Mesodermal cell (in vitro differentiated cells): ENCODE measurements around the gene LRRC53.

Experiments
- H3K27ac ChIP-seq: 2 replicates; pipeline ENCODE4 v1.7.0; 2013; ENCODE audit warnings: mild to moderate bottlenecking, low read depth, low read length, moderate library complexity; ENCODE audit not compliant: severe bottlenecking
- H3K36me3 ChIP-seq: 2 replicates; pipeline ENCODE4 v1.7.1; 2013; ENCODE audit warnings: mild to moderate bottlenecking, low read length, moderate library complexity; ENCODE audit not compliant: control insufficient read depth, insufficient read depth
- H3K4me1 ChIP-seq: one replicate; pipeline ENCODE4 v1.7.1; 2013; ENCODE audit warnings: mild to moderate bottlenecking, low read length; ENCODE audit not compliant: insufficient read depth, control insufficient read depth, poor library complexity, severe bottlenecking
- H3K4me3 ChIP-seq: 2 replicates; pipeline ENCODE4 v1.7.0; 2013; ENCODE audit warnings: low read length, control low read depth, mild to moderate bottlenecking; ENCODE audit not compliant: insufficient read depth, poor library complexity, severe bottlenecking; ENCODE audit errors: extremely low read depth
- H3K9me3 ChIP-seq: 2 replicates; pipeline ENCODE4 v1.7.1; 2013; ENCODE audit warnings: mild to moderate bottlenecking, low read length, moderate library complexity; ENCODE audit not compliant: control insufficient read depth
- WGBS, 2 experiments: methylation state at CpG; one replicate each; pipeline ENCODE4 v1.1.5; 2013; ENCODE audit warnings: missing lambda C conversion rate in 2 of 2; ENCODE audit not compliant: insufficient coverage in 2 of 2; 5-methylcytosine and 5-hydroxymethylcytosine counted together

The LRRC53 gene

DNA sequence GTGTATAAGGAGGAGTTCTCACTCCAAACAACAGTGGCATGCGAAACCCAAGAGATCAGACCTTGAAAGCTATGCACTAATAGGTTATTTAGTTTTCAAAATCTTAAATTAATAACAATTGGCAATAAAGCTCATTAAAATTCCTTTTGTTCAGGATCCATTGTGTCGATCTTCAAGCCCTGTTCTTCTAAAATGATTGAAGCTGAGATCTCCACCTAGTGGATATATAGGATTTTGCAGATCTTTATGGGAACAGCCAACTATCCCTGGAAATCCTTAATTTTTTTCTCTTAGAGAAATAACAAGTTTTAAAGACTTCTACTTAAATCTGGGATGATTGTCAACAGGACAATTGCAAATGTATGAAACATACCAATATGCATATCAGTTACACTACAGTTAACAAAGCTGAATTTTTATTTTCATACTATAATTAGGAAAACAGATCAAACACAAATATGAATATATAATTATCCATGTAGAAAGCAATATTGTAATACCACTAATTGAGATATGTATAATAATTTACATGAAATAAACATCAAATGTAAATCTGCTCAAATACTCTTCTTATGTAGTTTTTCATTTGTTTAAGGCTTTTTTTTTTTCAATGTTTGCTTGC, 43.3 kb downstream of the LRRC53 start:
- Histone ChIP-seq H3K4me1 (peaks cover 5% of the 10 kb centered on the region), H3K36me3 (no peaks in the 10 kb centered on the region), H3K4me3 (no peak overlapping the region), H3K27ac (no peak overlapping the region), H3K9me3 (no peaks in the 10 kb centered on the region)
- no CpG with 5 or more reads among the region's 2 CpGs for WGBS, 2 experiments

GRCh38 chr1:74467786-74468377, 44.5 kb downstream of the LRRC53 start:
- no peaks in the 10 kb centered on the region for H3K9me3 ChIP-seq
- H3K27ac ChIP-seq = no peak overlapping the region

GRCh38 chr1:74465193-74465681, 47.2 kb downstream of the LRRC53 start:
- Histone ChIP-seq H3K4me1 (peaks cover 3% of the 10 kb centered on the region), H3K27ac (no peak overlapping the region), H3K36me3 (no peaks in the 10 kb centered on the region), H3K4me3 (no peak overlapping the region), H3K9me3 (no peaks in the 10 kb centered on the region)
- WGBS, 2 experiments = 93 to 96% methylated on average over 15 to 20 of the region's 24 CpGs

More at GRCh38 chr1:74467786-74468377, 44.5 kb downstream of the LRRC53 start:
- Histone ChIP-seq H3K4me3 (no peak overlapping the region), H3K4me1 (peaks cover 6% of the 10 kb centered on the region), H3K36me3 (no peaks in the 10 kb centered on the region)
- 80 to 86% methylated on average over 1 to 2 of the region's 3 CpGs for WGBS, 2 experiments

- Histone ChIP-seq H3K27ac (no peak overlapping the region), H3K4me1 (peaks cover 3% of the 10 kb centered on the region), H3K9me3 (no peaks in the 10 kb centered on the region), H3K36me3 (no peaks in the 10 kb centered on the region), H3K4me3 (no peak overlapping the region)
- WGBS, 2 experiments = 90 to 100% methylated on average over 2 to 3 of the region's 6 CpGs
Observed at GRCh38 chr1:74464037-74464436, 48.4 kb downstream of the LRRC53 start.

DNA sequence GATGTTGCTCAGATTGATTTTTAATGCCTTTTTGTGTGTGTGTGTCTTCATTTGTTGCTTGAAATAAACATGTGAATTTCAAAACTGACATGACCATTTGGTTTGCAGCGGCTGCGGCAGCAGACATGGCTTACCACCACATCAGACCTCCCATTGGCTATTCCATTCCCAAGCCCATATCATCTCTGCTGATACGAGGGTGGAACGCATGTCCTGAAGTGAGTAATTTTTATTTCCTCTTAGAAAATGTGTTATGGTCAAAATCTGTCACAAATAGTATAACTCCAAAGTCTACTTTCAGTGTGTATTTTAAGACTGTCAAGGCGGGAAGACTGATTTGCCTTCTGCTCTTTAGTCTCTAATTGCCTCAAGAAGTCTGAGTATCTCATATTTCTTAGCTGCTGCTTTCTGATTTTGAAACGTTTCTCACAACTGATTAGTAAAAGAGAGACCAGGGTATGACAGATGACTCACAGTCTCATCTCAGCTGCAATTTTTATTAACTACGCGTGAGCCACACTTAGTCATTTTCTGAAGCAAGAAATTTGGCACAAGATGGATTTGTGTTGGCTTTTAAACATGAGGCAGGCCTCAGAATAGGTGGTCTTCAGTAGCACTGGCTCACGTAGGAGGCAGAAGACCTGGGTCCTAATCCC, 49.0 kb downstream of the LRRC53 start:
- Histone ChIP-seq H3K9me3 (no peaks in the 10 kb centered on the region), H3K4me3 (no peak overlapping the region), H3K4me1 (peaks cover 3% of the 10 kb centered on the region), H3K27ac (no peak overlapping the region), H3K36me3 (no peaks in the 10 kb centered on the region)
- 80 to 88% methylated on average over 2 to 5 of the region's 9 CpGs for WGBS, 2 experiments

- H3K4me1 ChIP-seq = no peaks in the 10 kb centered on the region
- H3K4me3 ChIP-seq = no peak overlapping the region
- no peak overlapping the region for H3K27ac ChIP-seq
- no peaks in the 10 kb centered on the region for H3K36me3 ChIP-seq
- H3K9me3 ChIP-seq = no peaks in the 10 kb centered on the region
- 80% methylated on average over 1 of the region's 2 CpGs; no CpG with 5 or more reads in 1 of the 2 experiments for WGBS, 2 experiments
Observed at GRCh38 chr1:74457253-74457652, 55.2 kb downstream of the LRRC53 start.

- no peaks in the 10 kb centered on the region for H3K4me1 ChIP-seq
- H3K9me3 ChIP-seq = no peaks in the 10 kb centered on the region
- H3K4me3 ChIP-seq = no peak overlapping the region
- H3K36me3 ChIP-seq = no peaks in the 10 kb centered on the region
- no peak overlapping the region for H3K27ac ChIP-seq
Observed at GRCh38 chr1:74455390-74455789, 57.0 kb downstream of the LRRC53 start.

- H3K4me3 ChIP-seq = no peak overlapping the region
- 90% methylated on average over 2 of the region's 2 CpGs; no CpG with 5 or more reads in 1 of the 2 experiments for WGBS, 2 experiments
Observed at GRCh38 chr1:74453277-74453676, 59.1 kb downstream of the LRRC53 start.

DNA sequence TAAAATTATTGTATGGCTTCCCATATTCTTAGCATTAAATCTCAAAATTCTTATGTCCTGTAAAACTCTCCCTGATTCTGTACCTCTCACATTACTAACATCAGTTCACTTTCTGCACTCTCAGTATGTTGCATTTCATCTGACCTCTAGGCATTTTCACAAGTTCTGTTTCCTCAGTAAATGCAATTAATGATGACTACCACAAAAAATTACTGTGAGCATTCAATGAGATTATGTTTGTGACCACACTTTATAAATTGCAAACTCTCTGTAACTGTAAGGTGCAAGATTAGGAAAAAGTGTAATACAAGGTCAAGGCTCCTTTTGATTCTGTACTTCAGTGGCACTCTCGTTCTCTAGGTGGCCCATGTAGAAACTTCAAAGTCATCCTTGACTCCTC, 60.4 kb downstream of the LRRC53 start:
- H3K4me1 ChIP-seq = no peaks in the 10 kb centered on the region
- WGBS, 2 experiments = 85 to 87% methylated on average over 1 of the region's 1 CpG
- H3K4me3 ChIP-seq = no peak overlapping the region
- H3K27ac ChIP-seq = no peak overlapping the region
- no peaks in the 10 kb centered on the region for H3K9me3 ChIP-seq
- no peaks in the 10 kb centered on the region for H3K36me3 ChIP-seq

More at GRCh38 chr1:74453277-74453676, 59.1 kb downstream of the LRRC53 start:
- H3K4me1 ChIP-seq = no peaks in the 10 kb centered on the region
- H3K36me3 ChIP-seq = no peaks in the 10 kb centered on the region
- H3K27ac ChIP-seq = no peak overlapping the region
- H3K9me3 ChIP-seq = no peaks in the 10 kb centered on the region

DNA sequence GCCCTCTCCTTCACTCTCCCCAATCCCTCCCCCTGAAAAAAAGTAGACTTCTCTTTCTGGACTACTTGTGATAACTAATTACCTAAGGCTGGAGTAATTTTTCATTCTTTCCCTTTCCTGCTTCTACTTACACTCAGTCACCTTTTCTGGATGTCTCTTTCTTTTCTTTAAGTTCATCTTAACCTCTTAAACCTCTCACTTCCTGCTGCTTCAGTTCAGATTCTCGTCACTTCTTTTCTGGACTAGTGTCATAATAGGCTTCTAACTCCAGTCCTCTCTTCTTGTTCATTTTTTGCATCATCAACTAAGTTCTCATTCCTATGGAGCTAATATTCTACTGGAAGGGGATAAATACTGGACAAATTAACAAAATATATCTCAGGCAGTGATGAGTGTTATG, 75.4 kb downstream of the LRRC53 start:
- 60% methylated on average over 1 of the region's 1 CpG; no CpG with 5 or more reads in 1 of the 2 experiments for WGBS, 2 experiments

GRCh38 chr1:74436078-74436477, 76.3 kb downstream of the LRRC53 start:
- no CpG with 5 or more reads among the region's 1 CpG for WGBS, 2 experiments
- no peaks in the 10 kb centered on the region for H3K9me3 ChIP-seq
- H3K4me1 ChIP-seq = peaks cover 6% of the 10 kb centered on the region
- H3K36me3 ChIP-seq = no peaks in the 10 kb centered on the region
- H3K27ac ChIP-seq = no peak overlapping the region
- H3K4me3 ChIP-seq = no peak overlapping the region

More for the DNA sequence above, 75.4 kb downstream of the LRRC53 start:
- H3K4me1 ChIP-seq = no peaks in the 10 kb centered on the region
- no peak overlapping the region for H3K27ac ChIP-seq
- H3K36me3 ChIP-seq = no peaks in the 10 kb centered on the region
- H3K4me3 ChIP-seq = no peak overlapping the region
- H3K9me3 ChIP-seq = no peaks in the 10 kb centered on the region
